Ovary (tissue), 3 donors: ENCODE measurements around the gene MMD.

ENCODE experiments used
- POLR2A ChIP-seq: fragments of 450-650 bp; IDR thresholded peaks from one replicate; pipeline ENCODE4 v1.6.1; 2017; ENCODE audit warnings: antibody characterized with exemption, mild to moderate bottlenecking, moderate library complexity
- TF ChIP-seq, protein P1 (sequence below), 3 donors: fragments of 450-650 bp in 2 of 3; fragments of 200-600 bp in 1 of 3; IDR thresholded peaks; one replicate each; pipeline versions ENCODE4 v1.5.1 to v1.8.0; 2016 to 2022; ENCODE audit warnings: antibody characterized with exemption in 3 of 3, mild to moderate bottlenecking in 1 of 3
- donor health status: DM: no; HTN: no; CAD: no.

DNA sequence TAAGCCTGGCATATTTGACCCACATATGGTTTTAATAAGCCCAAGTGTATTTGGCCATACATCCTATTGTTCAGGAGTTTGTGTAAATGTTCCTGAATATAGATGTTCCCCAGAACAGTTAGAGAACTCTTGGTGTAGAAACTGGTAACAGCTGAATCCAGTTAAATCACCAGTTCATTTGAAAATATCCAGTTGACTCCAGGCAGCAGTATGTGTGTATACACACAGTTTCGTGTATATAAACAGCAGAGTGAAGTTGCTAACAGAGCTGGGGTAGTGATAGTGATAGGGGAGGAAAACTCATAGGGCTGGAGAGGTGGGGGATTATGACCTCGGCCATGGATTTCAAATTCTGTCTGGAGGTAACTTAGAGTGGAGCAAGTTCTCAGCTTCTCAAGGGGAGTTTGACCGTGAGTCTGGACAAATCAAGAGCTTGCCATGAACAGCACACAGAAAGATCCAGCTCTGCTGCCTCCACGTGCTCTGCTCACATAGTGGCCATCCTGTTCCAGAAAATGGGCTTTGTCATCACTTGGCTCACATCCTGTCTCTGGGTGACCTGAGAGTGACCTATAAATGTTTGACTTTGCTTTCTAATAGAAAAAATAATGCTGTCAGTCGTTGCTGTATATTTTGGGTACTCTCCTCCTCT is 30.6 kb upstream of the MMD start:
- no peak for TF ChIP-seq POLR2A
- TF ChIP-seq, protein P1, sequence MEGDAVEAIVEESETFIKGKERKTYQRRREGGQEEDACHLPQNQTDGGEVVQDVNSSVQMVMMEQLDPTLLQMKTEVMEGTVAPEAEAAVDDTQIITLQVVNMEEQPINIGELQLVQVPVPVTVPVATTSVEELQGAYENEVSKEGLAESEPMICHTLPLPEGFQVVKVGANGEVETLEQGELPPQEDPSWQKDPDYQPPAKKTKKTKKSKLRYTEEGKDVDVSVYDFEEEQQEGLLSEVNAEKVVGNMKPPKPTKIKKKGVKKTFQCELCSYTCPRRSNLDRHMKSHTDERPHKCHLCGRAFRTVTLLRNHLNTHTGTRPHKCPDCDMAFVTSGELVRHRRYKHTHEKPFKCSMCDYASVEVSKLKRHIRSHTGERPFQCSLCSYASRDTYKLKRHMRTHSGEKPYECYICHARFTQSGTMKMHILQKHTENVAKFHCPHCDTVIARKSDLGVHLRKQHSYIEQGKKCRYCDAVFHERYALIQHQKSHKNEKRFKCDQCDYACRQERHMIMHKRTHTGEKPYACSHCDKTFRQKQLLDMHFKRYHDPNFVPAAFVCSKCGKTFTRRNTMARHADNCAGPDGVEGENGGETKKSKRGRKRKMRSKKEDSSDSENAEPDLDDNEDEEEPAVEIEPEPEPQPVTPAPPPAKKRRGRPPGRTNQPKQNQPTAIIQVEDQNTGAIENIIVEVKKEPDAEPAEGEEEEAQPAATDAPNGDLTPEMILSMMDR (IDR thresholded peaks at IDR 0.05): no peak
